Activated CD8-positive, alpha-beta memory T cell treated with anti-CD3 and anti-CD28 coated beads, Interleukin-2, amount 50 U/mL, for 4 hours (primary cell): ENCODE measurements around the gene COL13A1.

ENCODE experiments used
- DNase-seq: peaks from one replicate; pipeline ENCODE4 v3.0.0-alpha.2; 2020

COL13A1 gene

DNA sequence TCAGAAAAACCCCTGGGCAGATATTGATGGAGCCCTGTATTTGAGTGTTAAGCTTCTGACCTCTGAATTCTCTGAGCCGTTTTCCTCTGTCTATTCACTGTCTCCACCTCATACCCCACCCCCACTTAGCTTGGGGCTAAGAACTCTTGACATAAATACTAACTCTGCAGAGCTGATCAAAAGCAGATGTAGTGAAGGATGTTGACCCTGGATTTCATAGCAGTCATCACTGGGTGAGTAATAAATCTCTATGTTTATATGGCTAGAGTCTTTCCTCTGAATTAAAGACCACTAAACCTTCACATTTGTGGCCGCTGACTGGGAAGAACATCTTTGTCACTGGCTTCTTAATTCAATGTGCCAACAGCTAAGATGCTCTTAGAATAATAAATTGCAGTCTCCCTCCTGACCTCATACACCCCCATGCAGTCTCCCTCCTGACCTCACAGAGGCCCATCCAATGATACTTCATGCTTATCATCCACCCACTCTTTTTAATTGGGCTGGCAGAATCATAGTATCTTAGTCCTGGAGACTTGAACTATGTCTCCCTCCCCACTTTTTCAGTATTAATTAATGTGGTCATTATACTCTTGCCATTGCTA is 172.9 kb downstream of the COL13A1 start:
- DNase-seq, result no peak

DNA sequence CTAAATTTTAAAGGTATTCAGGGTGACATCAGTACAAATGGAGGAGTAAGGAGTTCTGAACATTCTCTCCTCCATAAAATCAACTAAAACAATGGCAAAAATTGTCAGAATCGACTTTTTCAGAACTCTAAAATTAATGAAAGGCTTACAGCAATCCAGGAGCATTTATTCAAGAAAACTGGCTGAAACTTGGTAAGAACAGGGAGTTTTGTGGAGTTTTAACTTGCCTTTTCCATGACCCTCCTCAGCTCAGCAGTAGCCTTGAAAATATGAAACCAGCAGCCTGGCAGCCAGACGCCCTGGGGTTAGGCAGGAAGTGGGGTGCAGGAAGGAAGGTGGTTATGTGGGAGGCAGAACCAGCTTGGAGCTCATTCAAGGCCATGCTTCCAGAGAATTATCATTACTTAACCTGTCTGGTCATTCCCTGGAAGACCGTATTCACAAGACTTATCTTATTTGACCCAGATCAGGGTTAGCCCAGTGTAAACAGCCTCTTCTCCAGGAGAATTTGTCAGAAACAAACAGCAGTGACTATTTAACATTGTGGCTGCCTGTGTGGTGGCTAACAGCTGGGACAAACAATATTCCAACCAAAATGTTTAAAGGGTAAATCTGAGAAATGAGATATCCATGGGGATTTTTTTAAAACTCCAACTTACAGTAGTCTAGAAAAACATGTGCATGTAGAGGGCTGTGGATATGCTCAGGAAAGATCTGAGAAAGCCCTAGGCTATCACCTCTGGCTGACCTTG is 175.3 kb downstream of the COL13A1 start:
- no peak for DNase-seq

DNA sequence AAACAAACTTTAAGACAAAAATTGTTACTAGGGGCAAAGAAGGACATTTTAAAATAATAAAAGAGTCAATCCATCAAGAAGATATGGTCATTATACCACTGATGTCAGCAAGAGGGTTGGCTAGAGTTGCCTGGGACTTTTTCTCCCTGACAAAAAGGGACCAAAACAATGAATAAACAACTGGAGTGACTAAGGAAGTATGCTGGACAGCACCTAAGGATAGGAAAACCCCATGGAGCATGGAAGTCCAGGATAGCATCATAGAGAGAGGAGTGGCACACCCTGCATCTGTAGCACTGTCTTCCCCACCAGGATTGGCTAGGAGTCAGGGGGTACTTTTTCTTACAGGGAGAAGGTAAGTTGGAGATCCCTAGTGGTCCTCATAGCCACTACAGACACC is 177.5 kb downstream of the COL13A1 start:
- DNase-seq, result no peak

DNA sequence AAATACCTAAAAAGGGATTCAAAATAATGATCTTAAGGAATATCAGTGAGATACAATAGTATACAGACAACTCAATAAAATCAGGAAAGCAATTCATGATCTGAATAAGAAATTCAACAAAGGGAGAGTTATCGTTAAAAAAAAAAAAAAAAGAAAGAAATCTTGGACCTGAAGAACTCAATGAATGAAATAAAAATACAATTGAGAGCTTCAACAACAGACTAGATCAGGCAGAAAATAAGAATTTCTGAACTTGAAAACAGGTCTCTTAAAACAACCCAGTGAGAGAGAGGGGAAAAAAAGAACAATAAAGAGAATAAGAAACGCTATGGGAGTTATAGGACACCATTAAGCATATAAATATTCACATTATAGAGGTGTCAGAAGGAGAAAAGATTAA is 179.0 kb downstream of the COL13A1 start:
- no peak for DNase-seq

DNA sequence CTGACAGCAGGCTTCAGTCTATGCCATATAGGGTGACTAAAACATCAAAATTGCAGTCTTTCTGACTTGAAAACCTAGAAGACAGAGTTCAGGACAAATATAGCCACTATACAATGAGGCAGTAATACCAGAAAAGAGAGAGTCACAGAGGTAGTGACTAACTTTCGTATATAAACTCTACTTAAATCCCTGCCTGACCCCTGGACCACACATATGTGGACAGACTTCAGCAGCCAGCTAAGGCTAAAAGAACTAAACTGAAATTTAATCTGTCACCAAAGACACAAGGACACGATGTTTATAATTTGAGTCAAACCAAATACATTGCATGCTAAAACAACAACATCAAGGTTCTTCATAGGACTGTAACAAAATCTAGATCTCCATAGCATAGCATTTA is 186.4 kb downstream of the COL13A1 start:
- no peak for DNase-seq

DNA sequence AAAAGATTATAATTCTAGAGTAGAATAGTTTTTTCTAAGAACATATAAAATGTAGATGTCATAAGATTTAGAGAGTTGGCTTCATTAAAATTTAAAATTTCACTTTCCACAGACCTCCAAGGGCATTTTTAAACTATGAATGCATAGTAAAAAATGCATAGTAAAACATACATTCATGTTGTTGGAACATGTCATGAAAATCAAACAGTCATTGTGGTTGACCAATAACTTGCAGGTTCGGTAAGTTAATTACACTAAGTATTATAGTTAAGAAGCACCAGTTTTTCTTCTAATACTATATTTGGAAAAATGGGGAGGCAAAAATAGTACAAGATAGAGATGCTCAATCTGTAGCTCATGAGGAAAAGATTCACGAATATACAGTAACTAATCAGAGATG is 189.4 kb downstream of the COL13A1 start:
- no peak for DNase-seq

DNA sequence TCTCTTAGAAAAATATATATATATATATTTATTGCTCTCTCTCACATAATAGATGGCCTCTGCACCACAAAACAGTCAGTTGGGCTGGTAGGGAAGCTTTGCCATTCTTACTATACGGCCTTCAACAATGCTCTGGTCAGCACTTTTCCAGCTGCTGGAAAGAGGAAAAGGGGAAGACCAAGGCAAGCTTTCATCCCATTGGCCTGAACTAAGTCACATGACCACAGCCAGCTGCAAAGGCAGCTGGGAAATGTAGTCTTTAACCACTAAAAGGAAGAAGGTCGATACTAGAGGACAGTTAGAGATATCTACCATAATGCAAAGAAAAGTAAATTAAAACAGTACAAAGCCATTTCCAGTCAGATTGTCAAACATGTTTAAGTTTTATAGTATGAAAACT is 192.6 kb downstream of the COL13A1 start:
- DNase-seq, result no peak

DNA sequence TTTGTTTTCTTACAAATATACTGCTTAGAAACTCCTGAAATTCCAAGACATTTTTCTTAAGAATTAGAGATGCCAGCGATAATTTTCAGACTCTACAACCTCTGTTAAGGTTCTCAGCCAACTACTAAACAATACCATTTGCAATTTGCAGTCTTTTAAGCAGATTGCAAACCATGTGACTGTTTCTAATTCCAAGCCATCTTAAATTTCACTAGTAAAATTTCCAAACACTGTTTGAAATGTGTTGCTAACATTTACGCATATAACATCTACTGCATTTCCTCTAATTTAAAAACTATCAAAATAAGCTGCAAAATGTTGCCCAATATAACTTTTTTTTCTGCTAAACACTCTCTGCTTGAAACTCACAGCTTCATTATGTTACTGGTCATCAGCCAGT is 194.9 kb downstream of the COL13A1 start:
- DNase-seq, result no peak

DNA sequence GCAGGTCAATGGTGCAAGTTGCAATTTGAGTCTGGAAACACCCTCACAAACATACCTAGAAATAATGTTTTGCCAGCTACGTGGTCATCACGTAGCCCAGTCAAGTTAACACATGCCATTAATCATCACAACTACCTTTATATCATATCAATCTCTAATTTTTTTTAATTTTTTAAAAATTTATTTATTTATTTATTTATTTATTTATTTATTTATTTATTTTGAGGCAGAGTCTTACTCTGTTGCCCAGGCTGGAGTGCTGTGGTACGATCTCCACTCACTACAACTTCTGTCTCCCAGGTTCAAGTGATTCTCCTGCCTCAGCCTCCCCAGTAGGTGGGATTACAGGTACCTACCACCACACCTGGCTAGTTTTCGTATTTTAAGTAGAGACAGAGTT is 198.6 kb downstream of the COL13A1 start:
- DNase-seq, result no peak

DNA sequence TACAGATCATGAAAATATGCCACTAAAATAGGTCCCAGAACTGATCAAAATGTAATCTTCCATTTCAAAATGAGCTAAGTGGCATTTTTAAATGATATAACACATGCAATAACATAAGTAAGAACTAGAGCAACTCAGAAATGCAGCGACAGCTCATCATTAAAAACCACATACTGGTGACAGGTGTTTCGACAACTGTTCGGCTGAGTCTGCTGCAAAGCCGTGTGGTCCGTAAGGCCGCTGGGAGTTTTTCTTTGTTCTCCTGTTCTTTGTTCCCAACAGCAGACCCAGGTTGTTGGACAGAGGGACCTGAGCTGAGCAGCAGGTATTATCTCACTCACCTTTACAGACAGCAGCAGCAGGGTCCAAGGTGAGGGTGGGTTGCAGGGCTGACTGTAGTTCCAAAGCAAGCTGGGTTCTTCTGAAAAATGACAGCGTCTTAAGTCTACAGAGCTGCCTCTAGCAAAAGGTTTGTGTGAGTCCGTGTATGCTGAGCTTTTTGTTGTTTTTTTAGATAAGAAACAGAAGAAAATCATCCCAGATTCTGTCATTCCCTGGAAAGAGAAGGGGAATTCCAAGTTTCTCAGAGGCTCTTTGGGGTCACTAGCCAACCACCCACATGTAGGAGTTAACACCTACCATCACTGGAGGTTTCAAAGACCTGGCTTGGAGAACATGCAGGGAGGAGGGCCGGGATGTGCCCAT is 205.6 kb downstream of the COL13A1 start:
- no peak for DNase-seq
